ENCODE data around the gene FYN.
"Not testable (repeated sequence)": the region's sequence is repeated elsewhere in the genome, so short reads cannot be mapped to it uniquely, and the experiment has no call there.

The FYN gene

GRCh38 chr6:111837007-111837406, 36.2 kb downstream of the FYN start:
- peak overlapping the region; percentile 36 for H3K4me3 ChIP-seq (ENCODE audit: low read depth, low read length)
- TF ChIP-seq CTCF (IDR thresholded peaks at IDR 0.05; ENCODE audit: insufficient read depth, low read depth, low read length, missing control alignments), result no peak

GRCh38 chr6:111835807-111836206, 37.4 kb downstream of the FYN start:
- H3K4me3 ChIP-seq (ENCODE audit: low read depth, low read length), result no peak overlapping the region
- no peak for DNase-seq (ENCODE audit: low read depth)
- no peak for TF ChIP-seq CTCF (IDR thresholded peaks at IDR 0.05; ENCODE audit: insufficient read depth, low read depth, low read length, missing control alignments)

More at GRCh38 chr6:111837007-111837406, 36.2 kb downstream of the FYN start:
- no peak for DNase-seq (ENCODE audit: low read depth)

GRCh38 chr6:111835398-111835797, 37.9 kb downstream of the FYN start:
- H3K4me3 ChIP-seq (ENCODE audit: low read depth, low read length); DNase-seq (ENCODE audit: low read depth): not testable (repeated sequence)

GRCh38 chr6:111834356-111834755, 38.9 kb downstream of the FYN start:
- no peak for TF ChIP-seq CTCF (IDR thresholded peaks at IDR 0.05; ENCODE audit: insufficient read depth, low read depth, low read length, missing control alignments)
- DNase-seq (ENCODE audit: low read depth), result no peak
- H3K4me3 ChIP-seq (ENCODE audit: low read depth, low read length), result no peak overlapping the region

- H3K4me3 ChIP-seq (ENCODE audit: low read depth, low read length), result no peak overlapping the region; the same call in 1 of the 2 replicates
- DNase-seq (ENCODE audit: low read depth), result peak; percentile 60
- TF ChIP-seq CTCF (IDR thresholded peaks at IDR 0.05; ENCODE audit: insufficient read depth, low read depth, low read length, missing control alignments), result no peak
Measured at GRCh38 chr6:111832833-111833418, 40.3 kb downstream of the FYN start.

DNA sequence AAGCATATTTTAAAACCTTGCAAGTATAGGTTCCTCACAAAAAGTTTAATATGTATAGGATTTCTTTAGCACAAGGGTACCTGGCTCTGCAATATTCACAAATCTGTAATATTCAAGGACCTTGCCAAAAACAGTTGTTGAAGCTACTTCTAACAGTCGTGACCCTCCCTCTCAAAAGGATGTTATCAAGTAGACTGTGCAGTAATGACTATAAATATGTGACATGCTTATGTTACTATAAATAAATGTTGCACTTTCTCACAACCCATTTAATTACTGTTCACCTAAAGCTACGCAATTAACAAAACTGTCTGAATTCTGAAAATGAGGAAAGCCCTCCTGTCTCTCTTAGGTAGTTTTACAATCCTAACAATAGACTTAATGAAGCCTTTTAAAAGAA, 41.8 kb downstream of the FYN start:
- no peak overlapping the region for H3K4me3 ChIP-seq (ENCODE audit: low read depth, low read length)
- no peak for TF ChIP-seq CTCF (IDR thresholded peaks at IDR 0.05; ENCODE audit: insufficient read depth, low read depth, low read length, missing control alignments)
- DNase-seq (ENCODE audit: low read depth), result no peak

DNA sequence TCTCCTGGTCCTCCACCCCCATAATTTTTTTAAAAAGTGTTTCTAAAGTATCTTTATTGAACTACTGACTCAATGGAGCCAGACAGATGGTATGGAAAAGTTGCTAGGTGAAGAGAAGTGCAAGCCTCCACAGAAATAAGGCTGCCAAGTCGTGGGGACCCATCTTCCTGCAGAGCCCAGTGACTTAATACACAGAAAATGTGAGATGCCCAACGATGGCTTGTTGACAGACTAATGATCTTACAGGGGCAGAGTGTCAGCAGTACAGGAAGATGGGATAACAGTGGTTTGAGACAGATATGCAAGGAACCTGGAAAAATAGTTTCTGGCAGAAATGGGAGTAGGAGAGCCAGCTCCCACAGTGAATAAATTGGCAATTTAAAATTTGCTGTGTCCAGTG, 43.3 kb downstream of the FYN start:
- no peak for DNase-seq (ENCODE audit: low read depth)
- no peak for TF ChIP-seq CTCF (IDR thresholded peaks at IDR 0.05; ENCODE audit: insufficient read depth, low read depth, low read length, missing control alignments)
- no peak overlapping the region for H3K4me3 ChIP-seq (ENCODE audit: low read depth, low read length)
